K562 (cell line): ENCODE data around the gene SPEG. TPM values are rescaled to one million over a fixed set of nuclear protein-coding genes. Genes with fewer than 3 reads are reported as not detected.
A peak's percentile ranks its signal among the peaks of the same experiment; 100 is the strongest.

ENCODE experiments used
- ATAC-seq: fragments of 200-7000 bp; cut with Tn5 transposase; 3 replicates; pipeline ENCODE4 v1.9.1; 2020; ENCODE audit warnings: moderate library complexity
- BruUV-seq: library from RNA; stranded (reverse); fragments of 400-500 nt; replicated peaks from 2 replicates; lab custom pipeline; 2021; lab: Mats Ljungman, UMichigan
- CTCF ChIA-PET: fragments of 300-600 bp; formaldehyde crosslinking; extraction: SDS; loops from one replicate; lab custom pipeline; 2021; ENCODE audit warnings: low intra/inter-chr PET ratio; lab: Yijun Ruan, JAX
- POLR2A ChIA-PET: fragments of 300-600, 350-650 bp; sonication (Branson Sonifier 250); formaldehyde crosslinking; extraction: SDS; loops from one replicate; lab custom pipeline; 2021; ENCODE audit warnings: antibody characterized with exemption, inconsistent platforms; lab: Yijun Ruan, JAX
- DNase-seq, 4 experiments: peaks; one replicate each; pipeline versions ENCODE4 v3.0.0 to v3.0.0-alpha.2; 2011 to 2018; ENCODE audit warnings: low spot score in 3 of 4, mixed read lengths in 3 of 4; ENCODE audit errors: extremely low read depth in 1 of 4
- FAIRE-seq: peaks from 2 replicates; lab custom pipeline; 2011; peaks lifted over from hg19 to GRCh38; lab: Jason Lieb, UNC
- H2AFZ ChIP-seq: 2 replicates; pipeline ENCODE4 v1.6.0; 2011; ENCODE audit warnings: low read depth, low read length, control low read depth, inconsistent platforms
- H3K27ac ChIP-seq: fragments of 200-600 bp; 3 replicates; pipeline ENCODE4 v1.8.0; 2011; ENCODE audit warnings: low read depth, mild to moderate bottlenecking, control low read depth, inconsistent platforms, low read length, moderate library complexity, mixed read lengths; ENCODE audit errors: extremely low read depth
- H3K27me3 ChIP-seq, 2 experiments: fragments of 300-600 bp in 1 of 2; 2 replicates in 1 of 2; 3 replicates in 1 of 2; pipeline versions ENCODE4 v1.6.0 to v1.8.0; 2011; ENCODE audit warnings: inconsistent platforms in 2 of 2, low read length in 2 of 2, mild to moderate bottlenecking in 1 of 2, mixed read lengths in 1 of 2, moderate library complexity in 1 of 2; ENCODE audit not compliant: control insufficient read depth in 2 of 2, insufficient read depth in 2 of 2
- H3K36me3 ChIP-seq: fragments of 300-600 bp; 3 replicates; pipeline ENCODE4 v1.8.0; 2011; ENCODE audit warnings: mild to moderate bottlenecking, low read length, inconsistent platforms; ENCODE audit not compliant: control insufficient read depth, insufficient read depth
- H3K4me1 ChIP-seq, 2 experiments: fragments of 200-600 bp in 1 of 2; replicated peaks in 1 of 2; 2 replicates in 1 of 2; 3 replicates in 1 of 2; pipeline versions ENCODE4 v1.5.1 to v1.8.0; 2011; ENCODE audit warnings: inconsistent platforms in 2 of 2, low read length in 2 of 2, mild to moderate bottlenecking in 1 of 2, mixed read lengths in 1 of 2, moderate library complexity in 1 of 2; ENCODE audit not compliant: control insufficient read depth in 2 of 2, insufficient read depth in 2 of 2
- H3K4me2 ChIP-seq: 2 replicates; pipeline ENCODE4 v1.6.1; 2011; ENCODE audit warnings: low read length, control low read depth, inconsistent platforms, mixed read lengths; ENCODE audit not compliant: insufficient read depth
- H3K4me3 ChIP-seq: fragments of 200-600 bp; sonication (generic), shearing (Covaris generic); 2 replicates; pipeline ENCODE4 v1.5.1; 2016; ENCODE audit warnings: control low read depth, inconsistent platforms
- H3K79me2 ChIP-seq: fragments of 200-600 bp; 3 replicates; pipeline ENCODE4 v1.8.0; 2011; ENCODE audit warnings: low read length, inconsistent platforms; ENCODE audit not compliant: control insufficient read depth, insufficient read depth
- H3K9ac ChIP-seq, 2 experiments: 2 replicates each; pipeline versions ENCODE4 v1.6.0 to v1.6.1; 2011; ENCODE audit warnings: low read depth in 2 of 2, low read length in 2 of 2, control low read depth in 1 of 2, inconsistent platforms in 1 of 2, mild to moderate bottlenecking in 1 of 2, mixed read lengths in 1 of 2; ENCODE audit not compliant: insufficient read depth in 1 of 2
- H3K9me1 ChIP-seq: one replicate; pipeline ENCODE4 v1.6.0; 2011; ENCODE audit warnings: inconsistent platforms, mild to moderate bottlenecking, low read length, moderate library complexity; ENCODE audit not compliant: control insufficient read depth, insufficient read depth
- H3K9me3 ChIP-seq: replicated peaks from 2 replicates; pipeline ENCODE4 v1.5.1; 2011; ENCODE audit warnings: low read depth, low read length, inconsistent platforms; ENCODE audit not compliant: control insufficient read depth, insufficient read depth
- H4K20me1 ChIP-seq: replicated peaks from 2 replicates; pipeline ENCODE4 v1.6.1; 2011; ENCODE audit warnings: low read length, inconsistent platforms, mixed read lengths; ENCODE audit not compliant: control insufficient read depth, insufficient read depth
- DPF2 ChIP-seq: fragments of 450-650 bp; IDR thresholded peaks from 2 replicates; pipeline ENCODE4 v1.6.1; 2016
- ID3 ChIP-seq, 2 experiments: fragments of 250-450 bp in 1 of 2; fragments of 450-650 bp in 1 of 2; sonication (Bioruptor Pico) in 1 of 2; IDR thresholded peaks; 2 replicates each; pipeline versions ENCODE4 v1.6.1 to v1.8.0; 2016 to 2021; ENCODE audit warnings: mild to moderate bottlenecking in 2 of 2, moderate library complexity in 2 of 2, missing compliant biosample characterization in 1 of 2, missing genetic modification characterization in 1 of 2
- MAFG ChIP-seq: fragments of 450-650 bp; conservative IDR thresholded peaks from 2 replicates; pipeline ENCODE4 v1.6.1; 2016; ENCODE audit warnings: missing genetic modification characterization, missing compliant biosample characterization
- PHF20 ChIP-seq: fragments of 450-650 bp; IDR thresholded peaks from 2 replicates; pipeline ENCODE4 v1.6.1; 2018; ENCODE audit not compliant: partially characterized antibody
- RFX7 ChIP-seq: fragments of 250-450 bp; sonication (Bioruptor Pico); IDR thresholded peaks from 2 replicates; pipeline ENCODE4 v1.5.1; 2021; ENCODE audit warnings: mild to moderate bottlenecking
- WHSC1 ChIP-seq: IDR thresholded peaks from one replicate; pipeline ENCODE4 v1.6.1; 2012; ENCODE audit warnings: low read length, control low read depth, inconsistent platforms
- ZBTB43 ChIP-seq: sonication (generic); formaldehyde crosslinking; IDR thresholded peaks from 2 replicates; pipeline ENCODE4 v1.8.0; 2023; ENCODE audit warnings: mild to moderate bottlenecking, missing genetic modification reagents
- ZNF586 ChIP-seq: fragments of 450-650 bp; formaldehyde crosslinking; conservative IDR thresholded peaks from 2 replicates; pipeline ENCODE4 v1.4.0; 2020; ENCODE audit warnings: mild to moderate bottlenecking, moderate library complexity
- WGBS: fragments of 100-300 bp; shearing (Covaris generic); methylation state at CpG from one replicate; pipeline ENCODE4 v1.1.6; 2016; ENCODE audit warnings: low coverage, mixed read lengths; ENCODE audit not compliant: insufficient coverage; ENCODE audit errors: missing lambda C conversion rate; 5-methylcytosine and 5-hydroxymethylcytosine counted together
- in situ Hi-C: fragments of 300-500 bp; cut with MboI; formaldehyde crosslinking; loops from 4 replicates; pipeline ENCODE4 v1.15.0; 2018; ENCODE audit warnings: inconsistent platforms, mixed read lengths
- intact Hi-C: fragments of 100-400 bp; cut with micrococcal nuclease; formaldehyde crosslinking; loops from 2 replicates; pipeline ENCODE4 v1.14.2; 2022
- polyA plus RNA-seq, 8 experiments: library from polyadenylated mRNA; depleted of rRNA in 4 of 8; stranded (reverse) in 5 of 8; unstranded in 3 of 8; fragments of >200 nt; fragmentation: Nextera tagmentation in 2 of 8; fragmentation: Illumina TruSeq in 1 of 8; extraction: Ambion mirVana in 2 of 8; extraction: Trizol in 1 of 8; gene quantifications; 2 replicates each; pipeline versions ENCODE4 v1.2.1 to v1.2.3, GENCODE V29; 2011 to 2014; ENCODE audit warnings: inconsistent platforms in 1 of 8, missing spikeins in 1 of 8
- total RNA-seq, 7 experiments: library from RNA; depleted of rRNA in 6 of 7; stranded (reverse); fragments of >200 nt in 6 of 7; fragmentation: Illumina TruSeq in 2 of 7; extraction: Trizol in 2 of 7; gene quantifications; 2 replicates each; pipeline versions ENCODE4 v1.2.1 to v1.2.3, GENCODE V29; 2011 to 2021; ENCODE audit warnings: low replicate concordance in 1 of 7

The SPEG gene
- total and polyA plus RNA-seq, 9 of the 15 experiments (the other 6 are each of a cell fraction or from before 2014, with no cell fraction given), result 0.49 to 8.7 (median 3.0) TPM

GRCh38 chr2:219466816-219467735, 32.4 kb downstream of the SPEG start:
- TF ChIP-seq ZBTB43 (CRISPR knock-in tag) (no peak), WHSC1 (no peak), PHF20 (no peak), DPF2 (no peak), MAFG (tag) (no peak), ZNF586 (no peak), RFX7 (no peak), ID3 (CRISPR knock-in tag; IDR thresholded peaks at IDR 0.05) (no peak), ID3 (tag; IDR thresholded peaks at IDR 0.05) (no peak)
- TF ChIP-seq, all 486 proteins: peak for 0
- Histone ChIP-seq H3K27ac (no peak overlapping the region), H3K9me1 (no peaks in the 10 kb centered on the region), H2AFZ (no peak overlapping the region), H3K27me3 (no peaks in the 10 kb centered on the region), H3K4me2 (no peak overlapping the region), H4K20me1 (no peaks in the 10 kb centered on the region), H3K4me3 (no peak overlapping the region), H3K4me1 (peaks cover 12 to 49% of the 10 kb centered on the region in 2 experiments; a peak in 4 of 5 replicates), H3K79me2 (no peaks in the 10 kb centered on the region), H3K36me3 (no peaks in the 10 kb centered on the region), H3K9me3 (no peaks in the 10 kb centered on the region), H3K9ac (peak overlapping the region in 1 of 2 experiments; percentile 64; a peak in 2 of 4 replicates)
- FAIRE-seq, result no peak
- in situ Hi-C loops, result no loop called here
- no peak for DNase-seq
- no TSS peak for BruUV-seq
- ChIA-PET CTCF (no interaction called here), POLR2A (interaction anchor here (0.6 kb wide), 1 partner anchor 51 kb away, joined by 4 read pairs; no protein-coding TSS in a partner anchor)
- WGBS, result 63% methylated on average over 15 of the region's 28 CpGs
- no peak for ATAC-seq
- intact Hi-C loops, result no loop called here
